Osteocyte (in vitro differentiated cells): Measurements from ENCODE around the gene SRSF2. TPM values are rescaled to one million over a fixed set of nuclear protein-coding genes. Genes with fewer than 3 reads are reported as not detected.
"Not testable (repeated sequence)": the region's sequence is repeated elsewhere in the genome, so short reads cannot be mapped to it uniquely, and the experiment has no call there.

Source experiments
- DNase-seq: peaks from one replicate; pipeline ENCODE4 v3.0.0; 2021; ENCODE audit warnings: mixed read lengths; ENCODE audit not compliant: unreplicated experiment; ENCODE audit errors: extremely low spot score
- H3K27ac Mint-ChIP-seq: one replicate; pipeline ENCODE4 v1.8.0; 2021; ENCODE audit warnings: mild to moderate bottlenecking, mixed read lengths; ENCODE audit not compliant: unreplicated experiment
- H3K27me3 Mint-ChIP-seq: one replicate; pipeline ENCODE4 v1.8.0; 2021; ENCODE audit warnings: mixed read lengths; ENCODE audit not compliant: unreplicated experiment
- H3K36me3 Mint-ChIP-seq: one replicate; pipeline ENCODE4 v1.8.0; 2021; ENCODE audit warnings: mixed read lengths; ENCODE audit not compliant: unreplicated experiment
- H3K4me1 Mint-ChIP-seq: one replicate; pipeline ENCODE4 v1.8.0; 2021; ENCODE audit warnings: mixed read lengths; ENCODE audit not compliant: unreplicated experiment
- H3K4me3 Mint-ChIP-seq: one replicate; pipeline ENCODE4 v1.8.0; 2021; ENCODE audit warnings: mild to moderate bottlenecking, moderate library complexity, mixed read lengths; ENCODE audit not compliant: unreplicated experiment
- H3K9me3 Mint-ChIP-seq: one replicate; pipeline ENCODE4 v1.8.0; 2021; ENCODE audit warnings: mixed read lengths; ENCODE audit not compliant: unreplicated experiment
- total RNA-seq: library from RNA; stranded (reverse); gene quantifications from 2 replicates; pipeline ENCODE4 v1.2.1, GENCODE V29; 2021
- TF ChIP-seq, protein P1 (sequence below): fragments of 200-600 bp; sonication (generic); IDR thresholded peaks from 2 replicates; pipeline ENCODE4 v1.5.0; 2021; ENCODE audit warnings: antibody characterized with exemption, mild to moderate bottlenecking, moderate library complexity

SRSF2 gene
- total RNA-seq, 1 donor from 2014 or later: 137 TPM

DNA sequence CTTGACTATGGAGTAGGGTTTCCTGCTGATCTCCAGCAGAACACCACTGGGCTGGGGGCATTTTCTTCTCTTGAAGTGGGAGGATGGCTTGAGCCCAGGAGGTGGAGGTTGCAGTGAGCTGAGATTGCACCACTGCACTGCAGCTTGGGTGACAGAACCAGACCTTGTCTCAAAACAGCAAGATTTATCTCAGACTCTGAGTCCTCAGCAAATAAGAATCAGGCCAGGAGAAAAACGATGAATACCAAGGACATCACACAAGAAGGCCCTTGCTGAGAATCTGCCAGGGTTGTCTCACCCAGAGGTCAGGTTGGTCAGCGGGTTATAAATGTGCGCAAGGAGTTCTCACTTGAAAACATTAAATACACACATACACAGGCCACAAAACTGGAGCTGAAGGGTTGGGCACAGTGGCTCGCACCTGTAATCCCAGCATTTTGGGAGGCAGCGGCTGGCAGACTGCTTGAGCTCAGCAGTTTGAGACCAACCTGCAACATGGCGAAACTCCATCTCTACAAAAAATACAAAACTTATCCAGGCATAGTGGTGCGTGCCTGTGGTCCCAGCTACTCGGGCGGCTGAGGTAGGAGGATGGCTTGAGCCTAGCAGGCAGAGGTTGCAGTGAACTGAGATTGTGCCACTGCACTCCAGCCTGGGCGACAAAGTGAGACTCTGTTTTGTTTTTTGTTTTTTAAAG lies 34.0 kb downstream of the SRSF2 start:
- Mint-ChIP-seq H3K27me3 (no peaks in the 10 kb centered on the region), H3K9me3 (no peaks in the 10 kb centered on the region), H3K4me3 (no peak overlapping the region), H3K27ac (peak overlapping the region; percentile 50), H3K4me1 (peaks cover 69% of the 10 kb centered on the region), H3K36me3 (peaks cover 3% of the 10 kb centered on the region)
- DNase-seq: no peak
- TF ChIP-seq, protein P1, sequence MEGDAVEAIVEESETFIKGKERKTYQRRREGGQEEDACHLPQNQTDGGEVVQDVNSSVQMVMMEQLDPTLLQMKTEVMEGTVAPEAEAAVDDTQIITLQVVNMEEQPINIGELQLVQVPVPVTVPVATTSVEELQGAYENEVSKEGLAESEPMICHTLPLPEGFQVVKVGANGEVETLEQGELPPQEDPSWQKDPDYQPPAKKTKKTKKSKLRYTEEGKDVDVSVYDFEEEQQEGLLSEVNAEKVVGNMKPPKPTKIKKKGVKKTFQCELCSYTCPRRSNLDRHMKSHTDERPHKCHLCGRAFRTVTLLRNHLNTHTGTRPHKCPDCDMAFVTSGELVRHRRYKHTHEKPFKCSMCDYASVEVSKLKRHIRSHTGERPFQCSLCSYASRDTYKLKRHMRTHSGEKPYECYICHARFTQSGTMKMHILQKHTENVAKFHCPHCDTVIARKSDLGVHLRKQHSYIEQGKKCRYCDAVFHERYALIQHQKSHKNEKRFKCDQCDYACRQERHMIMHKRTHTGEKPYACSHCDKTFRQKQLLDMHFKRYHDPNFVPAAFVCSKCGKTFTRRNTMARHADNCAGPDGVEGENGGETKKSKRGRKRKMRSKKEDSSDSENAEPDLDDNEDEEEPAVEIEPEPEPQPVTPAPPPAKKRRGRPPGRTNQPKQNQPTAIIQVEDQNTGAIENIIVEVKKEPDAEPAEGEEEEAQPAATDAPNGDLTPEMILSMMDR: no peak

DNA sequence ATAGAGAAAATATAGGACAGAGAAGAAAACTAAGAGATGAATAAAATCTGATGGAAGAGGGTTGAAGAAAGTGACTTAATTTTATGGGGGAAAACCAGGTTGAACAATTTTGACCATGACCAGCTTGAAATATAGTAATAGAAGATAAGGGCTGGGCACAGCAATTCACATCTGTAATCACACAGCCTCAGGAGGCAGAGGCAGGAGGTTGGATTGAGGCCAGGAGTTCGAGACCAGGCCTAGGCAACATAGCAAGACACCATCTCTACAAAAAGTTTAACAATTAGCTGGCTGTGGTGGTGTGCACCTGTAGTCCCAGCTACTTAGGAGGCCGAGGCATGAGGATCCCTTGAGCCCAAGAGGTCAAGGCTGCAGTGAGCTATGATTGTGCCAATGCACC lies 35.1 kb downstream of the SRSF2 start:
- Mint-ChIP-seq H3K4me1 (peaks cover 69% of the 10 kb centered on the region), H3K27ac (peak overlapping the region; percentile 90), H3K27me3 (no peaks in the 10 kb centered on the region), H3K9me3 (no peaks in the 10 kb centered on the region), H3K4me3 (no peak overlapping the region), H3K36me3 (peaks cover 3% of the 10 kb centered on the region)
- TF ChIP-seq, protein P1: no peak
- no peak for DNase-seq

DNA sequence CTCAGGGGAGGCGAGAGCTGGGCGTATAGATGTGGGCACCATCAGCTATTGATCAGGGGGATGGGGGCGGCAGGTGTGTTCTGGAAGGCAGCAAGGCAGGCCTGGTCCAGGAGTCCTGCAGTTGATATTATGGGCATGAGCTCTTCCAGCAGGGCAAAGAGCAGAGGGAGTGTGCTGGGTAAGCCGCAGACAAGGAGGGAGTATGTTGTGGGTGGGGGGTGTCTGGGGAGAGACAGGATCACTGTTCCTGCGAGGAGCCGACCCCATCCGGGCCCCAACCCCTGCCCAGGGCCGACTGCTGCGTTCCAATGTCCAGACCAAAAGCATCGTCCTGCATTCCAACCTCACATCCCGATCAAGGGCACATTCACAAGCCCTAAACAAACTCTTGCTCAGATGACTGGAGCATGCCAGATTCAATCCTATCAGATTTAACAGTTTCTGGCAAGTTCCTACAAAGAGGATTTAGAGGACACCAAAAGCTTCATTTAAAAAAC lies 35.6 kb downstream of the SRSF2 start:
- no peaks in the 10 kb centered on the region for H3K9me3 Mint-ChIP-seq
- H3K27me3 Mint-ChIP-seq: no peaks in the 10 kb centered on the region
- DNase-seq: no peak
- H3K4me1 Mint-ChIP-seq: peaks cover 70% of the 10 kb centered on the region
- H3K27ac Mint-ChIP-seq: peak overlapping the region; percentile 90
- TF ChIP-seq, protein P1: no peak
- peak overlapping the region; percentile 42 for H3K4me3 Mint-ChIP-seq
- H3K36me3 Mint-ChIP-seq: peaks cover under 1% of the 10 kb centered on the region

DNA sequence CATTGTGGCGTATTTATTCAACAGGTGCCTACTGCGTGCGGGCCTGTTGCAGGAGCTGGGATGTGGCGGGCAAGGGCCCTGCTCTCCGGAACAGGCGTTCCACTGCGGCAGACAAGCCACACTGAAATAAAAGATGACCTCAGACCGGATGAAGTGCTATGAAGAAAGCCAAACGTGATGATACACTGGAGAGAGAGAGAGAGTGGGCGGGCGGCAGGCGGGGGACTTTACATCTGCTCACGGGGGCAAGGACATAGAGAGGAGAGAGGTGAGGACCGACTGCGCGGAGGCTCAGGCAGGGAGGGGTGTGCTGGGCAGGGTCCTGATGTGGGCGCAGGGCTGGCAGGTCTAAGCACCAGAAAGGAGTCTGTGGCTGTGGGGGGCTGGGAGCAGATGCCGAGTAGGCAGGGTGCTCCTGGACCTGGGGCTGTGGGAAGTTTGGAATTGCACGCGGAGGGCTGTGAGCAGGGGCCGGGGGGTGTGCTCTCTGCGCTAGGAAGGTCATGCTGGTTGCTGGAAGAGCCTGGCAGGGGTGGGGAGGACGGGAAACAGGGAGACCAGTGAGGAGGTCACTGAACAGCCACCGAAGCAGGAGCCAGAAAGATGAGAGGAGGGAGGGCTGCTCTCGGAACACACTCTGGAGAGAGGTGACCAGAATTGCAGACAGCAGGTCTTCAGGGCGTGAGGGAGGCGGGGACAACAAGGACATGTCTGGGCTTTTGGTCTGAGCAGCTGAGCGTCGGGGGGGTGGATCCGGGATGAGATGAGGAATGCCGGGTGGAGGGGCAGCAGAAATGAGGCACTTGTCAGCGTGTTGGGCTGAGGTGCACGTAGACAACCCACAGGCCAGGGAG lies 36.3 kb downstream of the SRSF2 start:
- H3K27me3 Mint-ChIP-seq: no peaks in the 10 kb centered on the region
- peaks cover 71% of the 10 kb centered on the region for H3K4me1 Mint-ChIP-seq
- TF ChIP-seq, protein P1: no peak
- peaks cover 2% of the 10 kb centered on the region for H3K36me3 Mint-ChIP-seq
- H3K27ac Mint-ChIP-seq: peak overlapping the region; percentile 90
- no peak for DNase-seq
- H3K9me3 Mint-ChIP-seq: no peaks in the 10 kb centered on the region
- peak overlapping the region; percentile 42 for H3K4me3 Mint-ChIP-seq

DNA sequence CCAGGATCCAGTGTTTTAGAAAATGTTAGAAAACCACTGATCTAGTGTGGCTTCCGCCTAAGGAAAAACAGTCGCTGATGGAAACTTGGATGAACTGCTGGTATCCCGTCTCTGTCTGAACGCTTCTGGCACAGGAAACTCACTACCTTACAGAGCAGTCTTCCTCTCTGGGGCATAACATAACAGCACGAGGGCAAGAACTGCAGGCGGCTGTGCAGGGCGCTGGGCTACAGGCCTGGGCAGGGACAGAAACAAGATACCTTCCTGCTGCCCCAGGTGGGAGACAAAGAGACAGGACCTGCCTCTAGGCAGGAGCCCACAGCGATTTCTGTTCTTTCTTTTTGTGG lies 36.9 kb downstream of the SRSF2 start:
- H3K9me3 Mint-ChIP-seq: no peaks in the 10 kb centered on the region
- H3K27ac Mint-ChIP-seq: peak overlapping the region; percentile 90
- H3K4me1 Mint-ChIP-seq: peaks cover 73% of the 10 kb centered on the region
- peak overlapping the region; percentile 42 for H3K4me3 Mint-ChIP-seq
- TF ChIP-seq, protein P1: no peak
- no peak for DNase-seq
- peaks cover 5% of the 10 kb centered on the region for H3K36me3 Mint-ChIP-seq
- no peaks in the 10 kb centered on the region for H3K27me3 Mint-ChIP-seq

DNA sequence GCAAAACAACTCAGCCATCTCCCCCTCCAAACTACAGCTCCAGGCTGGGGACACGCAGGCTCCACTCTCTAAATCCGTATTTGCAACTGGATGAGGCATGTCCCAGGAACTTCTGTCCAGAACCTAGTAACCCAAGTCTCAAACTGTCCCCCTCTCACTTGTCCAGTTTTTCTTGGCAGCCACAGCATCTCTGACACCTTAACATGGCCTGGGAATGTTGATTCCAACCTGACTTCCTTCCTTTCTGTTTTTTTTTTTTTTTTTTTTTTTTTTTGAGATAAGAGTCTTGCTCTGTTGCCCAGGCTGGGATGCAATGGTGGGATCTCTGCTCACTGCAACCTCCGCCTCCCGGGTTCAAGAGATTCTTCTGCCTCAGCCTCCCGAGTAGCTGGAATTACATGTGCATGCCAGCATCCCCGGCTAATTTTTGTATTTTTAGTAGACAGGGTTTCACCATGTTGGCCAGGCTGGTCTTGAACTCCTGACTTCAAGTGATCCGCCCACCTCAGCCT lies 38.6 kb downstream of the SRSF2 start:
- not testable (repeated sequence) for H3K27me3 Mint-ChIP-seq, DNase-seq, H3K9me3 Mint-ChIP-seq, H3K36me3 Mint-ChIP-seq, H3K27ac Mint-ChIP-seq, H3K4me3 Mint-ChIP-seq
- H3K4me1 Mint-ChIP-seq: peaks cover 77% of the 10 kb centered on the region
